ENCODE results near the gene UBE3A. TPM values are rescaled to one million over a fixed set of nuclear protein-coding genes. Genes with fewer than 3 reads are reported as not detected.

The UBE3A gene
- total and polyA plus RNA-seq, 9 of the 15 experiments (the other 6 are each of a cell fraction or from before 2014, with no cell fraction given) = 29.3 to 103 (median 60.2) TPM

DNA sequence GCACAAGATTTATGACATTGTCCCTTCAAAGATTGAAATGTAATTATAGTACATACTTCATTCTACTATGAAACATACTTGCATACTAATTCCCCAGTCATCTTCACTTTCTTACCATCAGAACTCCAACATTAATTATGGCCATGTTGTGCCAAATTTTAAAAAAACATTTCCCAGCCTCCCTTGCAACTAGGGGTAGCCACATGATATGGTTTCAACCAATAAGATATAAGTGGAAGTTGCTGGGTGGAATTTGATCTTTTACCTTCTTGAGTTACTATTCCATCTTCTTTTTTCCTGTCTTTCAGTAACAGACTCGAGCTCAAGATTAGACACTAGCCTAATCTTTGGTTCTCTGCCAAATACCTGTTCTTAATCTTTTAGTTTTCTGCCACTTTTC, 25.6 kb upstream of the UBE3A start:
- H3K9me3 ChIP-seq (replicated peaks; ENCODE audit: control insufficient read depth, insufficient read depth, low read depth, low read length) = no peaks in the 10 kb centered on the region
- no peak for FAIRE-seq
- ATAC-seq = no peak
- ChIA-PET POLR2A (no interaction called here), CTCF (ENCODE audit: low intra/inter-chr PET ratio) (no interaction called here)
- no peak overlapping the region for H2AFZ ChIP-seq (ENCODE audit: low read depth, low read length)
- no peak overlapping the region for H3K27ac ChIP-seq (ENCODE audit: extremely low read depth, low read depth, low read length)
- H3K79me2 ChIP-seq (ENCODE audit: control insufficient read depth, insufficient read depth, low read length) = no peaks in the 10 kb centered on the region
- H3K4me2 ChIP-seq (ENCODE audit: insufficient read depth, low read length) = no peak overlapping the region
- no peaks in the 10 kb centered on the region for H3K9me1 ChIP-seq (ENCODE audit: control insufficient read depth, insufficient read depth, low read length)
- no peaks in the 10 kb centered on the region for H3K4me1 ChIP-seq (replicated peaks in 1 of 2; ENCODE audit: control insufficient read depth in 2 of 2, insufficient read depth in 2 of 2, low read length in 2 of 2)
- H3K27me3 ChIP-seq (ENCODE audit: control insufficient read depth in 2 of 2, insufficient read depth in 2 of 2, low read length in 2 of 2) = peaks cover 0 to 11% of the 10 kb centered on the region in 2 experiments; a peak in 1 of 5 replicates
- no peak overlapping the region for H3K4me3 ChIP-seq
- BruUV-seq (replicated peaks) = no TSS peak
- no peaks in the 10 kb centered on the region for H3K36me3 ChIP-seq (ENCODE audit: control insufficient read depth, insufficient read depth, low read length)
- no peak for TF ChIP-seq SMAD1 (IDR thresholded peaks at IDR 0.05; ENCODE audit: low read depth, low read length, partially characterized antibody)
- peak; percentile 69 for TF ChIP-seq NFYB (IDR thresholded peaks at IDR 0.05; ENCODE audit: extremely low read depth, insufficient read length)
- TF ChIP-seq, protein P1, sequence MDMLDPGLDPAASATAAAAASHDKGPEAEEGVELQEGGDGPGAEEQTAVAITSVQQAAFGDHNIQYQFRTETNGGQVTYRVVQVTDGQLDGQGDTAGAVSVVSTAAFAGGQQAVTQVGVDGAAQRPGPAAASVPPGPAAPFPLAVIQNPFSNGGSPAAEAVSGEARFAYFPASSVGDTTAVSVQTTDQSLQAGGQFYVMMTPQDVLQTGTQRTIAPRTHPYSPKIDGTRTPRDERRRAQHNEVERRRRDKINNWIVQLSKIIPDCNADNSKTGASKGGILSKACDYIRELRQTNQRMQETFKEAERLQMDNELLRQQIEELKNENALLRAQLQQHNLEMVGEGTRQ (CRISPR knock-in tag; IDR thresholded peaks at IDR 0.05) = 0 out of 2 replicates have a peak, but pooled peaks have one; percentile 29
- intact Hi-C loops (cut with micrococcal nuclease) (no loop called here), in situ Hi-C loops (cut with MboI) (loop anchor here (25.0 kb wide), 1 partner anchor 377 kb away; no protein-coding TSS in a partner anchor)
- no peak for DNase-seq (ENCODE audit: extremely low read depth in 1 of 4, low spot score in 3 of 4)
- no peak overlapping the region for H3K9ac ChIP-seq (ENCODE audit: insufficient read depth in 1 of 2, low read depth in 2 of 2, low read length in 2 of 2)
- 0% methylated on average over 1 of the region's 1 CpG for WGBS (ENCODE audit: insufficient coverage, low coverage, missing lambda C conversion rate)
- H4K20me1 ChIP-seq (replicated peaks; ENCODE audit: control insufficient read depth, insufficient read depth, low read length) = no peaks in the 10 kb centered on the region

DNA sequence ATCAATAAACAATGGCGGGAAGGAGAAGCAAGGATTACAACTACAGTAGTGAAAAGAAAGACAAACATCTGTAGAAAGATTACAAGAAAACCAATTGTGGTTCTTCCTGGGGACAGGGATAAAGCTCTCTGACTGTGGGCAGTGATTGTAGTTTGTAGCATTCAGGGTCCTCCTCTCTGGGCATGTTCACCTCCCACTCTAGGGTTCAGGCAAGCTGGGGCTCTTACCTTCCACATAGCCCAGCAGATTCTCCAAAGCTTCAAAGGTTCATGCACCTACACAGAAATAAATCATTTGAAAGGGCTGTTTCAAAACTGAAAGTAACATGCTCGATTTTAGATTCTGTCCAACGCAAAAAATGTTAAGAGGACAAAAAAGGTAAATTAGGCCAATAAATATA, 17.4 kb upstream of the UBE3A start:
- intact Hi-C loops (cut with micrococcal nuclease) (no loop called here), in situ Hi-C loops (cut with MboI) (loop anchor here (25.0 kb wide), 1 partner anchor 369 kb away; no protein-coding TSS in a partner anchor)
- Histone ChIP-seq H3K4me2 (ENCODE audit: insufficient read depth, low read length) (no peak overlapping the region), H3K4me1 (replicated peaks in 1 of 2; ENCODE audit: control insufficient read depth in 2 of 2, insufficient read depth in 2 of 2, low read length in 2 of 2) (no peaks in the 10 kb centered on the region), H3K79me2 (ENCODE audit: control insufficient read depth, insufficient read depth, low read length) (no peaks in the 10 kb centered on the region), H3K9me3 (replicated peaks; ENCODE audit: control insufficient read depth, insufficient read depth, low read depth, low read length) (peaks cover 1% of the 10 kb centered on the region), H3K36me3 (ENCODE audit: control insufficient read depth, insufficient read depth, low read length) (no peaks in the 10 kb centered on the region), H4K20me1 (replicated peaks; ENCODE audit: control insufficient read depth, insufficient read depth, low read length) (no peaks in the 10 kb centered on the region), H3K27me3 (ENCODE audit: control insufficient read depth in 2 of 2, insufficient read depth in 2 of 2, low read length in 2 of 2) (no peaks in the 10 kb centered on the region), H3K4me3 (no peak overlapping the region), H2AFZ (ENCODE audit: low read depth, low read length) (no peak overlapping the region), H3K27ac (ENCODE audit: extremely low read depth, low read depth, low read length) (no peak overlapping the region), H3K9me1 (ENCODE audit: control insufficient read depth, insufficient read depth, low read length) (no peaks in the 10 kb centered on the region), H3K9ac (ENCODE audit: insufficient read depth in 1 of 2, low read depth in 2 of 2, low read length in 2 of 2) (no peak overlapping the region)
- ChIA-PET CTCF (ENCODE audit: low intra/inter-chr PET ratio) (no interaction called here), POLR2A (no interaction called here)
- no TSS peak for BruUV-seq (replicated peaks)
- DNase-seq (ENCODE audit: extremely low read depth in 1 of 4, low spot score in 3 of 4) (no peak), ATAC-seq (no peak), FAIRE-seq (no peak)
- 0% methylated on average over 3 of the region's 3 CpGs for WGBS (ENCODE audit: insufficient coverage, low coverage, missing lambda C conversion rate)
- no peak for TF ChIP-seq KLF10 (CRISPR knock-in tag; IDR thresholded peaks at IDR 0.05)
- TF ChIP-seq ZNF586 (CRISPR knock-in tag; conservative IDR thresholded peaks at IDR 0.05) = no peak
- TF ChIP-seq, protein P2, sequence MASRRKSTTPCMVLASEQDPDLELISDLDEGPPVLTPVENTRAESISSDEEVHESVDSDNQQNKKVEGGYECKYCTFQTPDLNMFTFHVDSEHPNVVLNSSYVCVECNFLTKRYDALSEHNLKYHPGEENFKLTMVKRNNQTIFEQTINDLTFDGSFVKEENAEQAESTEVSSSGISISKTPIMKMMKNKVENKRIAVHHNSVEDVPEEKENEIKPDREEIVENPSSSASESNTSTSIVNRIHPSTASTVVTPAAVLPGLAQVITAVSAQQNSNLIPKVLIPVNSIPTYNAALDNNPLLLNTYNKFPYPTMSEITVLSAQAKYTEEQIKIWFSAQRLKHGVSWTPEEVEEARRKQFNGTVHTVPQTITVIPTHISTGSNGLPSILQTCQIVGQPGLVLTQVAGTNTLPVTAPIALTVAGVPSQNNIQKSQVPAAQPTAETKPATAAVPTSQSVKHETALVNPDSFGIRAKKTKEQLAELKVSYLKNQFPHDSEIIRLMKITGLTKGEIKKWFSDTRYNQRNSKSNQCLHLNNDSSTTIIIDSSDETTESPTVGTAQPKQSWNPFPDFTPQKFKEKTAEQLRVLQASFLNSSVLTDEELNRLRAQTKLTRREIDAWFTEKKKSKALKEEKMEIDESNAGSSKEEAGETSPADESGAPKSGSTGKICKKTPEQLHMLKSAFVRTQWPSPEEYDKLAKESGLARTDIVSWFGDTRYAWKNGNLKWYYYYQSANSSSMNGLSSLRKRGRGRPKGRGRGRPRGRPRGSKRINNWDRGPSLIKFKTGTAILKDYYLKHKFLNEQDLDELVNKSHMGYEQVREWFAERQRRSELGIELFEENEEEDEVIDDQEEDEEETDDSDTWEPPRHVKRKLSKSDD (conservative IDR thresholded peaks at IDR 0.05; ENCODE audit: low read length) = no peak
